ENCODE measurements around the gene MTCL3.

Gene MTCL3

GRCh38 chr6:127458817-127459216, 60.3 kb downstream of the MTCL3 start:
- no peak for DNase-seq (ENCODE audit: low spot score)
- Mint-ChIP-seq H3K9me3 (ENCODE audit: low read depth) (no peaks in the 10 kb centered on the region), H3K36me3 (ENCODE audit: low read depth) (no peaks in the 10 kb centered on the region), H3K27ac (ENCODE audit: unreplicated experiment) (no peak overlapping the region), H3K27me3 (ENCODE audit: low read depth) (no peaks in the 10 kb centered on the region), H3K4me3 (ENCODE audit: unreplicated experiment) (no peak overlapping the region), H3K4me1 (ENCODE audit: low read depth) (peaks cover 35% of the 10 kb centered on the region)
- TF ChIP-seq, protein P1, sequence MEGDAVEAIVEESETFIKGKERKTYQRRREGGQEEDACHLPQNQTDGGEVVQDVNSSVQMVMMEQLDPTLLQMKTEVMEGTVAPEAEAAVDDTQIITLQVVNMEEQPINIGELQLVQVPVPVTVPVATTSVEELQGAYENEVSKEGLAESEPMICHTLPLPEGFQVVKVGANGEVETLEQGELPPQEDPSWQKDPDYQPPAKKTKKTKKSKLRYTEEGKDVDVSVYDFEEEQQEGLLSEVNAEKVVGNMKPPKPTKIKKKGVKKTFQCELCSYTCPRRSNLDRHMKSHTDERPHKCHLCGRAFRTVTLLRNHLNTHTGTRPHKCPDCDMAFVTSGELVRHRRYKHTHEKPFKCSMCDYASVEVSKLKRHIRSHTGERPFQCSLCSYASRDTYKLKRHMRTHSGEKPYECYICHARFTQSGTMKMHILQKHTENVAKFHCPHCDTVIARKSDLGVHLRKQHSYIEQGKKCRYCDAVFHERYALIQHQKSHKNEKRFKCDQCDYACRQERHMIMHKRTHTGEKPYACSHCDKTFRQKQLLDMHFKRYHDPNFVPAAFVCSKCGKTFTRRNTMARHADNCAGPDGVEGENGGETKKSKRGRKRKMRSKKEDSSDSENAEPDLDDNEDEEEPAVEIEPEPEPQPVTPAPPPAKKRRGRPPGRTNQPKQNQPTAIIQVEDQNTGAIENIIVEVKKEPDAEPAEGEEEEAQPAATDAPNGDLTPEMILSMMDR (IDR thresholded peaks at IDR 0.05) = no peak

DNA sequence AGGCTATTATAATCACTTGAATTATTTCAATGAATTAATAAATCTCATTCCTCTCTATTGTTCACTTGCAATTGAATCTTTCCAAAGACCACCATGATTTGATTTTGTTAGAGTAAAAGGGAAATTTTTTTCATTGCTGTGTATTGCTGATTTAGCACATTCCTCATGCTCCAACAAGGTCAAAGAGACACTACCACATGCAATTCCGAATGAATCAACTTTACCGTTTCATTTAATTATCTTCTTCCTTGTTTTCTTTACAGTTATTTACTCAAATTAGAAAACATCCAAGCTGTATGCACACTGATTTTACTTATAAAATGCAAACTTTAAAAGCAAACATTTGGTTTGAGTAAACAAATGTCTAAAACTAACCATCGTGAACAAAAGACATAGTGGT, 60.9 kb downstream of the MTCL3 start:
- Mint-ChIP-seq H3K4me1 (ENCODE audit: low read depth) (peaks cover 29% of the 10 kb centered on the region), H3K27me3 (ENCODE audit: low read depth) (no peaks in the 10 kb centered on the region), H3K9me3 (ENCODE audit: low read depth) (no peaks in the 10 kb centered on the region), H3K27ac (ENCODE audit: unreplicated experiment) (no peak overlapping the region), H3K4me3 (ENCODE audit: unreplicated experiment) (no peak overlapping the region), H3K36me3 (ENCODE audit: low read depth) (no peaks in the 10 kb centered on the region)
- no peak for DNase-seq (ENCODE audit: low spot score)
- TF ChIP-seq, protein P1 (IDR thresholded peaks at IDR 0.05) = no peak

DNA sequence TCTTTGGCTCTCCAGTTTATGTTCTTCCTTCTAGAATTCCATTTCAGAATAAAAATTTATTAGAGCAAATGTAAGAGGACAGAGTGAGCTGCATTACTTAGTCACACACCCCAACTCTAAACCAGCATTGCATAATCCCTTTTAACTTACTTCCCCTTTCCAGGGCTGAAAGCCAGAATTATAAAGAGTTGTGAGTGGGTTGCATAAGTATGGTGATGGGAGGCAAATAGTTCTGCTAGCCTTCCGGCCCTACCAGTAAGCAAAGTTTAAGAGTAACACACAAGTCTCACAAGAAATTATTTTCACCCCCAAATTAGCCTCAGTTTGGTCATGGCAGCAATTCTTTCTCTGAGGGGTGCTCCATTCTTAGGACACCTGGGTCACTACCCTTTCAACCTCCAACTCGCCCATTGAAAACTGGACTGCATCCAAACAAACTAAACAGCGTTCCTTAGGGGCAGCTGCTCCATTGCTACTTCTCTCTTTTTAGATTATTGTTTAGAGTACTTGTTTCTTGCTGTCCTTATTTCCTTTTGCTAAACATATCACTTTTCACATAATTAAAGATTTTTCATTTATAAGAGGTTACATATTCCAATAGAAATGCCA, 61.6 kb downstream of the MTCL3 start:
- Mint-ChIP-seq H3K4me1 (ENCODE audit: low read depth) (peaks cover 24% of the 10 kb centered on the region), H3K27me3 (ENCODE audit: low read depth) (no peaks in the 10 kb centered on the region), H3K9me3 (ENCODE audit: low read depth) (no peaks in the 10 kb centered on the region), H3K36me3 (ENCODE audit: low read depth) (no peaks in the 10 kb centered on the region), H3K4me3 (ENCODE audit: unreplicated experiment) (no peak overlapping the region), H3K27ac (ENCODE audit: unreplicated experiment) (no peak overlapping the region)
- DNase-seq (ENCODE audit: low spot score) = no peak
- TF ChIP-seq, protein P1 (IDR thresholded peaks at IDR 0.05) = no peak

DNA sequence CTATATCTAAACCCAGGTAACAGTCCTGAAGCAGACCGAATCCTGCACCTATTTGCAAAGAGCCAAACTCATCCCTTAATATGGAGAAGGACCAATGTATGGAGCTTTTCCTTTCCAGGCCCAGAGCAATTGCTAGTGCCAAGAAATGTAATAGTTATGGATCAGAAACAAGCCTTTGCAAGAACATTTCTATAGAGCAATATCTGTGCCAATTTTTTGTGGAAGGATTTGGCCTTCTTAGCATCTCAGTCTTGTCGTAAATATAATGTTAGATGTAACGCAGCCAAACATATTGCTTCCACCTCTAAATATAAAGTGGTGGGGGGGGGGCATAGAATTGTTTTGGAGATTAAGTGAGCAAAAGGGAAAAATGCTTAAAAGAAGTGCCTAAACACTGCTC, 62.7 kb downstream of the MTCL3 start:
- H3K4me3 Mint-ChIP-seq (ENCODE audit: unreplicated experiment) = no peak overlapping the region
- H3K36me3 Mint-ChIP-seq (ENCODE audit: low read depth) = no peaks in the 10 kb centered on the region
- TF ChIP-seq, protein P1 (IDR thresholded peaks at IDR 0.05) = no peak
- no peaks in the 10 kb centered on the region for H3K9me3 Mint-ChIP-seq (ENCODE audit: low read depth)
- DNase-seq (ENCODE audit: low spot score) = no peak
- H3K27ac Mint-ChIP-seq (ENCODE audit: unreplicated experiment) = no peak overlapping the region
- no peaks in the 10 kb centered on the region for H3K27me3 Mint-ChIP-seq (ENCODE audit: low read depth)
- peaks cover 19% of the 10 kb centered on the region for H3K4me1 Mint-ChIP-seq (ENCODE audit: low read depth)

DNA sequence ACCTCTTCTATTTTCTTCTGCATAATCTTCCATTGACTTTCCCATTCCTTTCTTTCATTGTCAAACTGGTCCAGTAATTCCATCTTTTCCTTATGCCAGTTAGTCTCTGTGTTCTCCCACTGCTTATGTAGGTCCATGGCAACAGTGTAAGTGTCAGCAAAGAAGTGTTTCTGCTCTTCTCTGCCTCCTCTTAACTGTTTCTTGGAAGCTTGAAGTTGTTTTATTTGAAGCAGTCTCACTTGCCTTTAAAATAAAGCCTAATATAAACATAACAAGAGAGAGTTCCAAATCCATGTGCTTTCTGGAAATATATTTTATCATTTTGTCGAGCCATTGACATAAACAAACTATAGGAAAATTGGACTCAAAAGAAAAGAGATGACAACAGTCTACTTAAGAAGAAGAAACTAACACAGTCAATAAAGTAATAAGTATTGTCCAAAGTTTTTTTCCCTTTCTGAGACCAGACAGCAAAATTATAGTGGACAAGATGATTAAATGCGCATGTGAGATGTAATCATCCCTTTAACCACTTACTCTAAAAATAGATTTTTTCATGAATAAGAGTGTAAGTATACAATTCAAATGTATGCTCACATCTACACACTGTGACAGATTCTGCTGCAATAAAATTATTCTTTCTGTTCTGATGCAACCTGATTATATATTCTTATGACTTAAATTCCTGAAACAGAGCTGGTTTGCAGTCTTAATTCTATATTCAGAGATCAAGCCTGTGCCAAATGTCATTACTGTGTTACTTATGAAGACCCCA, 65.1 kb downstream of the MTCL3 start:
- Mint-ChIP-seq H3K36me3 (ENCODE audit: low read depth) (no peaks in the 10 kb centered on the region), H3K27ac (ENCODE audit: unreplicated experiment) (no peak overlapping the region), H3K27me3 (ENCODE audit: low read depth) (no peaks in the 10 kb centered on the region), H3K9me3 (ENCODE audit: low read depth) (no peaks in the 10 kb centered on the region), H3K4me1 (ENCODE audit: low read depth) (peaks cover 12% of the 10 kb centered on the region), H3K4me3 (ENCODE audit: unreplicated experiment) (no peak overlapping the region)
- no peak for DNase-seq (ENCODE audit: low spot score)
- TF ChIP-seq, protein P1 (IDR thresholded peaks at IDR 0.05) = no peak
